Suppressor macrophage treated with lipopolysaccharide for 4 hours (primary cell): ENCODE measurements around the gene YES1.

Source experiments
- DNase-seq: peaks from one replicate; pipeline ENCODE4 v3.0.0-alpha.2; 2020

The YES1 gene

GRCh38 chr18:681985-682384 lies 130.1 kb downstream of the YES1 start:
- no peak for DNase-seq

GRCh38 chr18:680392-680791 lies 131.7 kb downstream of the YES1 start:
- no peak for DNase-seq

GRCh38 chr18:679516-679915 lies 132.5 kb downstream of the YES1 start:
- DNase-seq = no peak

- no peak for DNase-seq
Observed at GRCh38 chr18:678482-679182, 133.4 kb downstream of the YES1 start.

- no peak for DNase-seq
Observed at GRCh38 chr18:677951-678381, 134.1 kb downstream of the YES1 start.

- no peak for DNase-seq
Observed at GRCh38 chr18:677145-677544, 134.9 kb downstream of the YES1 start.

- DNase-seq = no peak
Observed at GRCh38 chr18:676736-677135, 135.3 kb downstream of the YES1 start.

- DNase-seq = no peak
Observed at GRCh38 chr18:676069-676468, 136.0 kb downstream of the YES1 start.

- no peak for DNase-seq
Observed at GRCh38 chr18:675307-675706, 136.7 kb downstream of the YES1 start.

GRCh38 chr18:673769-674168 lies 138.3 kb downstream of the YES1 start:
- no peak for DNase-seq

- DNase-seq = no peak
Observed at GRCh38 chr18:673317-673716, 138.7 kb downstream of the YES1 start.
